ENCODE measurements around the gene PSMA7.
"Not testable (repeated sequence)": the region's sequence is repeated elsewhere in the genome, so short reads cannot be mapped to it uniquely, and the experiment has no call there.

PSMA7 gene

DNA sequence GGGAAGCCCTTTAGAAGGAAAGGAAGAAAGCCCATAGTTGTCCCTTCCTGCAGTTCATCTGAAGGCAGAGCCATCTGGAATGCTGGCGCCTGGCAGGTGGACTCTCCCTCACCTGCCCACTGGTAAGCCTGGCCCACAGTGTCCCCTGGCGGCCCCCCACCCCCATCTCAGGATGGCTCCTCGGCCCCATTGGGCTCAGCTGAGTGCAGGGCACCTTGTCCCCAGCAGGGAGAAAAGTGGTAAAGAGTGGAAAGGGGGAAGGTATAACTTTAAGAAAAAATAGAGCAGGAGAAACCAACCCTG, 13.0 kb upstream of the PSMA7 start:
- DNase-seq: no peak

DNA sequence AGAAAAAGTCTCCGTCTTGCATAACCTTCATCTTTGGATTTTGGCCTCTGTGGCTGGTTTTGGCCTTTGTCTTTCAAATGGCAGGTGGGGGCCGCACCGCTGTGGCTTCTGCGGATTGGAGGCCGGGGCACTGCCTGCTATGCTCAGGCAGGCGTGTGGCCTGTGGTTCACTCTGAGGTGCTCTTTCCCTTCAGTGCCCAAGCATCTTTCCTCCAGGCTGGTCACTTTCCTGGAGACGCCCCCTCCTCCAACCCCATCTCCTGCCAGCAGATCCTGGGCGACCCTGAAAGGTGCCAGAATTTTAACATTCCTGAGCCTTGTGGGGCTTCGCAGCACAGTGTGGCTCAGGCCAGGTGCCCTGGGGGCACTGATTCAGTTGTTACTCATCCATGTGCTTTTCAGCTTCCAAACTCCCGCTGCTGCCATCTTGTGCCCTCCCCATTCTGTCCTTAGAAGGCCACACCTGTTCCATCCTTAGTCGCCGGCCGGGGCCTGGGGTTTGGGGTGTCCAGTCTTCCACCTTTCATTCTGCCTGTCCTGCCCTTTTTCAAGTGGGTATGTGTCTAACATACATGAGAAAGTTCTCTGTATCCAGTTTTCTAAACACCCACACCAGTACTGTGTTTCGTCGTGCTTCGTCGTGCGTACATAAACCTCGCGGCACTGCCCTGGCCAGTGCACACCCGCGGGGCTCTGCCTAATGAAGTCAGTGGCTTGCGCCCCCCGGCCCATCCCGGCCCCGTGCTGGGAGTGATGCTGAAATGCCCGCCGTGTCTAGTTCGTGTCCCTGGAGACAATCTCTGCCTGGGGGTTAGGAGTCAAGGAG, 12.4 kb upstream of the PSMA7 start:
- DNase-seq: no peak

DNA sequence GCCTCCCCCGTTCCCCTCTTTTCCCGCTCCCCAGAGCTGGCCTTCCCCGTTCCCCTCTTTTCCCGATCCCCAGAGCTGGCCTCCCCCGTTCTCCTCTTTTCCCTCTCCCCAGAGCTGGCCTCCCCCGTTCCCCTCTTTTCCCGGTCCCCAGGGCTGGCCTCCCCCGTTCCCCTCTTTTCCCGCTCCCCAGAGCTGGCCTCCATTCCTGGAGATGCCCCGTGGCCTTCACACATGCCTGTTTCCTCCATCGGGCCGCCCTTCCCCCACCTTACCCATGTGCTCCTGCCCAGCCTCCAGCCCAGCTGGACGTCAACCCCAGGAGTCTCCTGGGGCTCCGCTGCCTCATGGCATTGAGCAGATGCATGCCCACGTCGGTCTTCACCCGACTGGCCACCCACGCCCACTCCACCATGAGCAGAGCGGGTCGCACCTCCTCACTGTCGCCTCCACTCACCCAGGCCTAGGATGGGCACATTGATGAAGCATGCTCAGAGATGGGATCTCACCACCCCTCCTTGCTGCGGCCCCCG, 8.7 kb upstream of the PSMA7 start:
- no peak for DNase-seq

DNA sequence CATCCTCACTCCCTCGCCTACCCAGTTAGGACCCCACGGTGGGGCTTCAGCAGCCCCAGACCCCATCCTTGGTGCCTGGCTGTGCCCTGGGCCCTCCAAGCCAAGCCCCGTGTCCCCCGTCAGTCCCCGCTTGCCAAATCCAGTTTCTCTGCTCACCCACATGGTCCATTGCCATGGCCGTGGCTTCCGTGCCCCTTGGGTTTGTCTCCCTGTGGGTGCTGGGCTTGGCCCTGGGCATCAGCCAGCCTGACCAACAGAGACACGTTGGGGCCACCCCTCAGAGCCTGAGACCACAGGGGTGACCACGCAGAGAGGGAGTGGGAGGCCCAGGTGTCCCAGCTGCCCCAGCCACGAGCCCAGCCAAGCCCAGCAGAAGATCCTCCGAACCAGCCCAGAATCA, 8.0 kb upstream of the PSMA7 start:
- no peak for DNase-seq

DNA sequence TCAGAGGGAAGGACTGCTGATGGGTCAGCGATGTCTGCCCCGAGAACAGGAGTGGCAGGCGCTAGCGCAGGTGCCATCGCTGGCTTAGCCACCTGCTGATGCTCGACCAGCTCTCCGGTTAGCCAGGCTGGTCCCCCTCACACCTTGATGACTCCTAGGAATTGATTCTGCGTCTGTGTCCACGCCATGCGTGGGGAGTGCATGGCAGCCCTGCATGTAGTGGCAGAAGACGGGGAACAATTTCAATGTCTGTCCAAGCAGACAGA, 7.0 kb upstream of the PSMA7 start:
- no peak for DNase-seq

DNA sequence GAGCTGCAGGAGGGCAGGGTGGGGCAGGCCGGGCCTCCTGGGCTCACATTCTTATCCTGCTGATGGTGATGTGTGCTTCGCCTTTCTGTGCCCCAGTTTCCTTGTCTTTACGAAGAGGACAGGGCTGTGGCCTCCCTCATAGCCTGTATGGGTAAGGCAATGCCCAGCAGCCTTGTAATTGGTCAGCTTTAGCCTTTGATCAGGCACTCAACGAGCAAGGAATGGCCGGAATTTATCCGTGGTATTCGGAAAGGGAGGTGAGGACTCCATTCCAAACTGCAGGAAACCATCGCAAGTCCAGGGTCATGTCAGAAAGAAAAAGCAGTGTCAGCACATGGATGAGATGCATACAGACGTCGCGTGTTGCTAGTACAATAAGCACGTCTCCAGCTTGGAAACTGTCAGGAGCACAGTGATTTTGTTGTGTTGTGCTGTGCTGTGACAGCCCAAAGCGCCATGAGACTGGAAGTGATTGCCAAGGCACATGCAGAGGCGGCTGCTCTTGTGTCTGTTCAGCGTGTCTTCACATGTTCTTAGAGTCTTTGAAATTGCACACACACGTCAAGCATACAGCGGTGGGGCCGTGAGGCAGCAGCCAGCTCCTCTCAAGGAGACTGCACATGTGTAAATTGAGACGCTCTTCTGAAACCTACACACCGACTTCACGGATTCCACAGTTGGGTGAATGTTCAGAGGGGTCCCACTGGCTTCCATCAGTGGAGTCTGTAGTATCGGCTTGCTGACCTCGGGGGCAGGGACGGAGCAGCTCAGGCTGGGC, 6.5 kb upstream of the PSMA7 start:
- peak in 14 of 58 donors; percentile 11 to 38 (median 24) for DNase-seq

DNA sequence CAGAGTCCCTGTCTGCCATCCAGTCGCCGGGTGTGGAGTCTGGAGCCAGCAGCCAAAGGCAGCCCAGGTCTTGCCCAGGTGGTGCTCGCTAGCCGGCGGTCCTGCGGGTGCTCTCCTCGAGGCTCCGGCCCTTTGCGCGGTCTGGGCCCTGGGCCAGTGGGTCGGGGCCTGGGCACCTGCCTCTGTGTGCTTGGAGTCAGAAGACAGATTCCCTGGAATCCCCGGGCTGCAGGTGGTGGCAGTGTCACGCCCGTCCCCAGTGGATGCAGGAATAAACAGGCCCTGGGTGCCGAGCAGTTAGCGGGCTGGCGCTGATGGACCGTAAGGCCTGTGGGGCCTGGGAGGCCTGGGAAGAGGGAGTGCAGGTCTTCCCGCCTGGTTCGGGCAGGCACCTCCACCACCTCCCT, 5.7 kb upstream of the PSMA7 start:
- no peak for DNase-seq

DNA sequence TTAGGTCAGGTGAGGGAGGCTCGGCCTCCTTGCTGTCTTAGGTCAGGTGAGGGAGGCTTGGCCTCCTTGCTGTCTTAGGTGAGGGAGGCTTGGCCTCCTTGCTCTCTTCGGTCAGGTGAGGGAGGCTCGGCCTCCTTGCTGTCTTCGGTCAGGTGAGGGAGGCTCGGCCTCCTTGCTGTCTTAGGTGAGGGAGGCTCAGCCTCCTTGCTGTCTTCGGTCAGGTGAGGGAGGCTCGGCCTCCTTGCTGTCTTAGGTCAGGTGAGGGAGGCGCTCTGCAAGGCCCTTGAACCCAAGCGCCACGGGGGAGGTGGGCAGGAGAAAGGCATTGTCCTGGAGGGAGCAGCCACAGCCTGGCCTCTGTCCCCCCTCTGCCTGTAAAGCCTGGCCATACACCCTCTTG, 5.2 kb upstream of the PSMA7 start:
- not testable (repeated sequence) for DNase-seq

DNA sequence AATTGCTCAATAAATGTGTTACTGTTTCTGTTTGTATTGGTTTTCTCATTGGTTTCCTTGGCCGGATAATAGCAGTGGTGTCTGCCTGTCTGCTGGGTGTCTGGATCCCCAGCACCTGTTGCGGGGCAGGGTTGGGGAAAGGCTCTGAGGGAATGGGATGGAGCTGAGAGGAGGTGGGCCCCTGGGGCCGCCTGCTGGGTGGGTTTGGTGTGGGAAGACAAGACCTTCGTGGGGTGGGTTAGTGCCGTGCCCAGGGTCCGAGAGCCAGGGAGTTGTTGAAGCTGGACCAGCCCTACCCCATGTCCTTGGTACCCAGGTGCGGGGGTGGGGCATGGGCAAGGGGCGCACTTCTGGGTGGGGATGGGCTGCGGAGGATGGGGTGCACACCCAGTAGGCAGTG, 4.3 kb upstream of the PSMA7 start:
- no peak for DNase-seq

DNA sequence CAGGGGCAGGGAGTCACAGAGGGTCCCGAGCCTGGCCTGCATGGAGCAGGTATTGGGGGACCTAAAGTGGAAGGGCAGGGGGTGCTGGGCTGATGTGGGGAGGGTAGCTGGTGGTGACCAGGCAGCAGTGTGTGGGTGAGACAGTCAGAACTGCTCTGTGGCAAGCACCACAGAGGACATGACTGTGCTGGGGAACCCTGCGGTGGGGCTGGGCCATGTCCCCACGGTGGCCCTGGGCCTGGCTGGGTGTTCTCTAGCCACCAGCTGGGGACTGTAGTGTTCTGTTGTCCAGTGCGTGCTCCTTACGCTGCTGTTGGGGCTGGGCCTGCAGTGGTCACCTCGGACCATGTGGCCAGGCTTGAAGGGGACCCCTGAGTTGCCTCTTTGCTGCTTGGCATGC, 3.9 kb upstream of the PSMA7 start:
- DNase-seq: no peak

DNA sequence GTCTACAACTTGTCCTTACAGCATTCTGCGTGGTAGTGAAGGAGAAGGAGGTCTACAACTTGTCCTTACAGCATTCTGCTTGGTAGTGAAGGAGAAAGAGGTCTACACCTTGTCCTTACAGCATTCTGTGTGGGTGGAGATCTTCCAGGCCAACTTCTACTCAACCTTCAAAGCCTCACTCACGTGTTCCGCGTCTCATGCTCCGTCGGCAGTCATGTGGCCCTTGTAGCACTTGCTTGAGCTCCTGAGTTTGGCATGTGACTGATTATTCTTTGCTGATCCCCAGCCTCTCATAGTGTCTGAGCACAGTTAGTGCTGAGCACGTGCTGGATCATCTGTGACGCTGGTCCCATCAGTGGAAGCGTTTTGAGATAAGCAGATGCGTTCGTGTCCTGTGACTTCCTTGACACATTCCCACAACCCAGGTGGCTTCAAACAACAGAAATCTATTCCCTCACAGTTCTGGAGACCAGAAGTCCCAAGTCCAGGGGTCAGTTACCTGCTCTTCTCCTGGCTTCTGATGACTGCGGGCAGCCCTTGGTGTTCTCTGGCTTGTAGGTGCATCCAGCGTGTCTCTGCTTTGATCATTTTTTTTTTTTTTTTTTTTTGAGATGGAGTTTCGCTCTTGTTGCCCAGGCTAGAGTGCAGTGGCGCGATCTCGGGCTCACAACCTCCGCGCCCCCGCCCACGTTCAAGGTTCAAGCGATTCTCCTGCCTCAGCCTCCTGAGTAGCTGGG, 3.0 kb upstream of the PSMA7 start:
- DNase-seq: no peak

DNA sequence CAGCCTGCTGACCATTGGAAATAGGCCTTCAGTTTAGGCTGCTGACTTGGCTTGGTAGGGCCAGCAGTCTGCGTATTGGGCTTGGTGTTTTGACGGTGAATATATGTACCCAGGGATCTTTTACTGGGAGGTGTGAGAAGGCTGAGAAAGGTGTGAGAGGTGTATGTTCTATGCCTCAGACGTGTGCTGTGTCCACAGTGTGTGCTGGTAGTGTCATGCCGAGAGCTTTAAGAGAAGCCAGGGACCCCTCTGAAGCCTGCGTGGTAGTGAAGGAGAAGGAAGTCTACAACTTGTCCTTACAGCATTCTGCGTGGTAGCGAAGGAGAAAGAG, 2.5 kb upstream of the PSMA7 start:
- no peak for DNase-seq

DNA sequence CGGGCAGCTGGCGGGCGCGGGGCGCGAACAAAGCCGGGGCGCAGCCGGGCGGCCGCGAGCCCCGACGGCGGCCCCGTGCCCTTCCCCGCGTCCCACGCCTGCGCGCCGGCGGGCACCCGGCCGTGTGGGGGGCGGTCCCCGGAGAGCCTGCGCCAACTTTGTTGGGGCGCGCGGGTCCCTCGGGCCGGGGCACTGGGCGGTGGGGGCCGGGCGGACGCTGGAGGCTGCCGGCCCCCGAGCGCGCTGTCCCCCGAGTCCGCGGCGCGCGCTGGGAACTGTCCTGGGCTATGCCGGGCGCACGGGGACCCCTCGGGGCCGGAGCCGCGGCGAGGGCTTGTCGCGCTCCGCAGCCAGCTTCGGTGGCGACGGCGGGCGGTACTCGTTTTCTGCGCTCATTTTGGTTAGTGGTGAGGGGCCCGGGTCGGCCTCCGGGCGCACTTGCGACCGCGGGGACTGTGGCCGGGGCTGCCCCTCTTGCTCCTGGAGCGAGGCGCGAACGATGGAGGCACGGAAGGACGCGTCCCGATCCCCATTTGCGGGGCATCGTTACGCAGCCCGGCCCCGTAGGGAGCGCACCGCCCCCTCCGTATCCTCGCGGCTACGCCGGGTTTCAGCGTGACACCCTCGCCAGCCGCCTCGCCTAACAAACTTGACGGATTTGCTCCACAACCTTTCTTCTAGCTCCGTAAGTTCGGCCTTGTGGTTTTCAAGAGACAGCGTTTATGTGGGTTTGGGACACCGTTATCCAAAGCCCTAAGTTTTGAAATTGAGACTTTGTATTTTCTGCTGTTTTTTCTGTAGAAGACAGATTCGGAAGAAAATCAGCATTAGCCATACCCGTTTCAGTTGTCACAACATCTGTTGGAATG, 997 bp upstream of the PSMA7 start:
- DNase-seq: peak in 28 of 58 donors; percentile 7 to 61 (median 32)

DNA sequence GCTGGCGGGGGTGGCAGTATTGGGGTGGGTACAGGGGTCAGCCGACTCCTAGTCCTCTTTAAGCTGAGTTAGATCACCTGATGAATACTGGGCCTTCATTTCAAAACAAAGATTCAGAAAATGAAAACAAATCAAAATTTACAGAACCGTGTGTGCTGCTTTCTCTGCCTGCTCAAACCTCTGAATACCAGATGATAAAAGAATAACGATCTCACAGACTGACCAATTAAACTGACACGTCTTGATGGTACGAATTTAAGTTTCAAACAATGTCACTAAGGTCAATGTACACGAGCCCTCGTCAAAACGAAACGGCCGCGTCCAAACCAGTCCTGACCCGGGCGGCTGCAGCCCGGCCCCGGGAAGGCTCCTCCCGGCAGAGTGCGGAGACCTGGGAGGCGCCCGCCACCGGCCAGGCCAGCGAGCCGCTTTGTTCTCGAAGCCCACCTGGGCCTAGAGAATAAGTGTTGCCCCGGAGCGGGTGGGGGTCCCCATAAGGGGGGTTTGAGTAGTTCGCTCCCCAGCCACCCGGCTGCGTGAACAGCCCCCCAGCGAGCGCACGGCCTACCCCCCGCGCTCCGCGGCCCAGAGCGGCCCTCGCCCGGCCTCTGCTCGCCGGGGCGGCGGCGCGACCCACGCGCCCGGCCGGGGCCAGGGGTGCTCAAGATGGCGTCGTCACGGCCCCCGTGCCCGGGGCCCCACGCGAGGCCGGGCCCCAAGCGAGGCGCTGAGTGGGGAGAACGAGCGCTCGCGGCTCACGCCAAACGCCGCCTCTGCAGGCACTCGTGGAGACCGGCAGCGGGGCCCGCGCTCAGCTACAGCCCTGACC, 728 bp downstream of the PSMA7 start:
- DNase-seq: no peak

DNA sequence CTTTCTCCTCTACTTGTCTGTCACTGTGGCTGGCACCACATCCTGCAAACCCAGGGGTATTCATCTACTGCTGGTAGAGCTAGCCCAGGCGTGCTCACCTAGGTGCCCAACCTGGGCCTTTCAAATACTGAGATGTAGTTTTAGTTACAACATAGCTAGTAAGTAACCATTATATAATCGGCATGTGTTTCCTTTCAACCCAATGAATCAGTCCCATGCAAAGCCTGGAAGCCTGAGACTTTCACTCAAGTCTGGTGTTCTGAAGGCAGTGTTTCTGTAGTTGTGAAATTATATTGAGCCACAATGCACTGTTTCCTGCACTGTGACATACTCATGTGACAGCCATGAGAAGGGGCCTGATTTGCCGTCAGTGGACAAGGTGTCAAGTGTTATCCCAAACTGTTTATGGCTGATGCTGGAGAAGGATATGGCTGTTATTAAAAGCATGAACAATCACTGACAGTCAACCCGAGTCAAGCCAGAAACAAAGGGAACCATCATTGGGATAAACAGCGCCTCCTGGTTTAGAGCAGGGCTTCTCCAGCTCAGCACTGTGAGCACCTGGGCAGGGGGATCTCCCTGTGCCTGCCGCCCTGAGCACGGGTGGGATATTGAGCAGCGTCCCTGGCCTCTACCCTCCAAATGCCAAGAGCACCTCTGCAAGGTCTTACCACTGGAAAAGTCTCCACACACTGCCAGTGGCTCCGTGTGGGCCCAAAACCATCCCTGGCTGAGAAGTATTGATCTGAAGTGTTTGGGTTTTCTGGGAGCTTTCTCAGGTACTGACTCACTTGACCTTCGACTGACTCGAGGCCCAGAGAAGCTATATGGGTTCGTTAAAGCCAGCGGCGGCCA, 1.6 kb downstream of the PSMA7 start:
- peak in 1 of 58 donors; percentile 16 for DNase-seq

DNA sequence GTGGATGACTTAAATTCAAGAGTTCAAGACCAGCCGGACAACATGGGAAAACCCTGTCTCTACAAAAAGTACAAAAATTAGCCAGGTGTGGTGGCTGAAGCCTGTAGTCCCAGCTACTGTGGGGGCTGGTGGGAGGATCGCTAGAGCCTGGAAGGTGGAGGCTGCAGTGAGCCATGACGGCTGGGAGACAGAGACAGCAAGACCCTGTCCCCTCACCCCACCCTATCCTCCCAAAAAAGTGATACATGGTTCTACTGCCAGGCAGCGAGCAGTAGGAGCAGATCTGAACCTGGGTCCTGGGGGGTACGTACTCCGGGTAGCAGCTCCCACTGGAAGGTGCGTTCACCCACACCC, 2.2 kb downstream of the PSMA7 start:
- no peak for DNase-seq

DNA sequence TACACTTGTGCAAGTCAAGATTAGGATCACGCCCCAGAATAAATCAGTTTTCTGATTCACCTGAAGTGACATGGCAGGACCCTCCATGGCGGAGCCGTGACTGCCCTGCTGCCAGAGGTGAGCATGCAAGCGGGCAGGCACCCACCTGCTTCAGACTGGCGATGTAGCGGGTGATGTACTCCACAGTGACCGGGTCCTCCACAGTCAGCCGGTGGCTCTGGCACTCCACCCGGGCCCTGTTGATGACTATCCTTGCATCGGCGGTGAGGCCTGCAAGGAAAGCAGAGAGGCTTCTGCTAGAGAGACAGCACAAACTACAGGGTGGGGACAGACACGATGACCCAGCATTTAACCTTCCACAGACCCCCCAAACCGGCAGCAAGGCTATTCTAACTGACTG, 3.6 kb downstream of the PSMA7 start:
- DNase-seq: no peak

DNA sequence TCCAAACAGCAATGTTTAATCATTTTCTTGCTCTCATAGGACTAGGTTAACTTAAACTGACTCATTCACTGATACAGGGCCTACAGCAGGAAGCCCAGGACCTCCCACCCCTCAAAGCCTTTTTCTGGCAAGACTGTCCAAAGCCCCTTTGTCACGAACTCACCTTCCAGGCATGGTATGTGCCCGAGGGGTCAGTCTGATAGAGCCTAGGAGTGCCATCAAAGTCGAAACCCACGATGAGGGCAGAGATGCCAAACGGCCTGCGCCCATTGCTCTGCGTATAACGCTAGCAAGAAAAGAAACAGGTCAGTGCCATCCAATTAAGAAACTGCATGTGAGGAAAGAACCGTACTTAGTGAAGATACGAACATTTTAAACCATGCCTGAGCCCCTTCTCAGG, 4.3 kb downstream of the PSMA7 start:
- no peak for DNase-seq

DNA sequence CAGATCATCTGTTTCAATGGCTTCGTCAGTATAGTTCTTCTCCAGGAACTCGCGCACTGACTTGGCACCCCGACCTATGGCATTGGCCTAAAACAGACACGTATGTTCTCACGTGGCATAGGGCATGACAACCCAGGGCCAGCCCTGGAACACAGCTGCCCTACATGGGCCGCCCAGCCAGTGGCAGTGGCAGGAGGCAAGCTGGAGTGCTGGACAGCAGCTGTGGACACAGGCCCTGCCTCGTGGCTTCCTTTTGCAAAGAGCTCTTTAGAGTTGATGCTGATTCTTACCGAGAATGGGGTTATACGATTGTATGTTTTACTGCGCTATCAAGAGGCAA, 5.0 kb downstream of the PSMA7 start:
- DNase-seq: no peak

Data from anterior cingulate cortex (tissue), 58 donors.